HCT116 (cell line): Measurements from ENCODE around the gene GAL3ST2.

ENCODE experiments used
- CEBPB ChIP-seq: IDR thresholded peaks from 2 replicates; pipeline ENCODE4 v1.6.1; 2012; ENCODE audit warnings: low read depth
- EGR1 ChIP-seq: IDR thresholded peaks from 2 replicates; pipeline ENCODE4 v1.6.1; 2012; ENCODE audit warnings: low read depth
- ELF1 ChIP-seq: IDR thresholded peaks from 2 replicates; pipeline ENCODE4 v1.6.1; 2012; ENCODE audit warnings: low read depth, borderline replicate concordance
- EZH2 ChIP-seq: fragments of 200-600 bp; sonication (generic); IDR thresholded peaks from 2 replicates; pipeline ENCODE4 v1.6.1; 2017; ENCODE audit warnings: antibody characterized with exemption, mixed run types
- EZH2phosphoT487 ChIP-seq: fragments of 200-600 bp; IDR thresholded peaks from 2 replicates; pipeline ENCODE4 v1.6.1; 2018; ENCODE audit warnings: antibody characterized with exemption, borderline replicate concordance
- FOSL1 ChIP-seq: IDR thresholded peaks from 2 replicates; pipeline ENCODE4 v1.6.1; 2012; ENCODE audit warnings: low read depth
- JUND ChIP-seq: IDR thresholded peaks from 2 replicates; pipeline ENCODE4 v1.6.1; 2012
- MAX ChIP-seq: IDR thresholded peaks from 2 replicates; pipeline ENCODE4 v1.6.1; 2012
- POLR2A ChIP-seq: IDR thresholded peaks from 2 replicates; pipeline ENCODE4 v1.7.0; 2011; ENCODE audit warnings: borderline replicate concordance; ENCODE audit not compliant: insufficient read depth, insufficient read length; ENCODE audit errors: extremely low read depth
- RAD21 ChIP-seq: IDR thresholded peaks from 2 replicates; pipeline ENCODE4 v1.6.1; 2012; ENCODE audit warnings: low read depth, mild to moderate bottlenecking
- YY1 ChIP-seq: IDR thresholded peaks from 2 replicates; pipeline ENCODE4 v1.6.1; 2011; ENCODE audit warnings: low read length, low read depth, moderate library complexity, mild to moderate bottlenecking; ENCODE audit not compliant: insufficient replicate concordance; ENCODE audit errors: extremely low read depth
- ZNF274 ChIP-seq: fragments of 200-500 bp; sonication (Bioruptor generic); IDR thresholded peaks from 2 replicates; pipeline ENCODE4 v1.6.1; 2014; ENCODE audit warnings: mild to moderate bottlenecking, low read depth, low read length, inconsistent platforms
- TF ChIP-seq, protein P1 (sequence below), 3 experiments: fragments of 200-600 bp in 1 of 3; sonication (generic) in 1 of 3; IDR thresholded peaks in 2 of 3; conservative IDR thresholded peaks in 1 of 3; 2 replicates each; pipeline ENCODE4 v1.5.1; 2012 to 2017; ENCODE audit warnings: low read depth in 2 of 3, low read length in 2 of 3, antibody characterized with exemption in 1 of 3, borderline replicate concordance in 1 of 3, control low read depth in 1 of 3, mild to moderate bottlenecking in 1 of 3, mixed read lengths in 1 of 3, mixed run types in 1 of 3, moderate library complexity in 1 of 3; ENCODE audit not compliant: insufficient read depth in 1 of 3
- TF ChIP-seq, protein P2 (sequence below): IDR thresholded peaks from 2 replicates; pipeline ENCODE4 v1.6.1; 2011; ENCODE audit warnings: mild to moderate bottlenecking, low read length, moderate library complexity; ENCODE audit not compliant: insufficient replicate concordance; ENCODE audit errors: extremely low read depth

- TF ChIP-seq, protein P1, sequence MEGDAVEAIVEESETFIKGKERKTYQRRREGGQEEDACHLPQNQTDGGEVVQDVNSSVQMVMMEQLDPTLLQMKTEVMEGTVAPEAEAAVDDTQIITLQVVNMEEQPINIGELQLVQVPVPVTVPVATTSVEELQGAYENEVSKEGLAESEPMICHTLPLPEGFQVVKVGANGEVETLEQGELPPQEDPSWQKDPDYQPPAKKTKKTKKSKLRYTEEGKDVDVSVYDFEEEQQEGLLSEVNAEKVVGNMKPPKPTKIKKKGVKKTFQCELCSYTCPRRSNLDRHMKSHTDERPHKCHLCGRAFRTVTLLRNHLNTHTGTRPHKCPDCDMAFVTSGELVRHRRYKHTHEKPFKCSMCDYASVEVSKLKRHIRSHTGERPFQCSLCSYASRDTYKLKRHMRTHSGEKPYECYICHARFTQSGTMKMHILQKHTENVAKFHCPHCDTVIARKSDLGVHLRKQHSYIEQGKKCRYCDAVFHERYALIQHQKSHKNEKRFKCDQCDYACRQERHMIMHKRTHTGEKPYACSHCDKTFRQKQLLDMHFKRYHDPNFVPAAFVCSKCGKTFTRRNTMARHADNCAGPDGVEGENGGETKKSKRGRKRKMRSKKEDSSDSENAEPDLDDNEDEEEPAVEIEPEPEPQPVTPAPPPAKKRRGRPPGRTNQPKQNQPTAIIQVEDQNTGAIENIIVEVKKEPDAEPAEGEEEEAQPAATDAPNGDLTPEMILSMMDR (IDR thresholded peaks at IDR 0.05 in 2 of 3, conservative IDR thresholded peaks at IDR 0.05 in 1 of 3; ENCODE audit: borderline replicate concordance in 1 of 3, insufficient read depth in 1 of 3, low read depth in 2 of 3, low read length in 2 of 3): no peak
- no peak for TF ChIP-seq MAX
- no peak for TF ChIP-seq ELF1
- no peak for TF ChIP-seq POLR2A
- no peak for TF ChIP-seq FOSL1
- TF ChIP-seq YY1: no peak
- no peak for TF ChIP-seq RAD21
- TF ChIP-seq JUND: no peak
- TF ChIP-seq EZH2: no peak
- TF ChIP-seq CEBPB: no peak
- no peak for TF ChIP-seq EGR1
- TF ChIP-seq, protein P2, sequence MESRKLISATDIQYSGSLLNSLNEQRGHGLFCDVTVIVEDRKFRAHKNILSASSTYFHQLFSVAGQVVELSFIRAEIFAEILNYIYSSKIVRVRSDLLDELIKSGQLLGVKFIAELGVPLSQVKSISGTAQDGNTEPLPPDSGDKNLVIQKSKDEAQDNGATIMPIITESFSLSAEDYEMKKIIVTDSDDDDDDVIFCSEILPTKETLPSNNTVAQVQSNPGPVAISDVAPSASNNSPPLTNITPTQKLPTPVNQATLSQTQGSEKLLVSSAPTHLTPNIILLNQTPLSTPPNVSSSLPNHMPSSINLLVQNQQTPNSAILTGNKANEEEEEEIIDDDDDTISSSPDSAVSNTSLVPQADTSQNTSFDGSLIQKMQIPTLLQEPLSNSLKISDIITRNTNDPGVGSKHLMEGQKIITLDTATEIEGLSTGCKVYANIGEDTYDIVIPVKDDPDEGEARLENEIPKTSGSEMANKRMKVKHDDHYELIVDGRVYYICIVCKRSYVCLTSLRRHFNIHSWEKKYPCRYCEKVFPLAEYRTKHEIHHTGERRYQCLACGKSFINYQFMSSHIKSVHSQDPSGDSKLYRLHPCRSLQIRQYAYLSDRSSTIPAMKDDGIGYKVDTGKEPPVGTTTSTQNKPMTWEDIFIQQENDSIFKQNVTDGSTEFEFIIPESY: no peak
- TF ChIP-seq EZH2phosphoT487: no peak
- TF ChIP-seq ZNF274: no peak
These were observed 31.3 kb upstream of the GAL3ST2 start for GRCh38 chr2:241745276-241745675.
